ENCODE results near the gene MOCOS.

Gene MOCOS

GRCh38 chr18:36304723-36305122 lies 117.4 kb downstream of the MOCOS start:
- H3K4me1 ChIP-seq (ENCODE audit: control insufficient read depth in 1 of 2, insufficient read depth in 1 of 2, low read depth in 1 of 2, low read length in 1 of 2), result no peaks in the 10 kb centered on the region

GRCh38 chr18:36305375-36305774 lies 118.1 kb downstream of the MOCOS start:
- Histone ChIP-seq H3K4me1 (ENCODE audit: control insufficient read depth in 1 of 2, insufficient read depth in 1 of 2, low read depth in 1 of 2, low read length in 1 of 2) (no peaks in the 10 kb centered on the region), H3K27ac (no peak overlapping the region), H3K4me3 (ENCODE audit: low read depth in 1 of 2, low read length in 1 of 2) (no peak overlapping the region), H3K27me3 (peaks cover 89% of the 10 kb centered on the region), H3K36me3 (no peaks in the 10 kb centered on the region), H3K9me3 (no peaks in the 10 kb centered on the region)
- TF ChIP-seq CTCF (IDR thresholded peaks at IDR 0.05), result no peak

More at GRCh38 chr18:36304723-36305122, 117.4 kb downstream of the MOCOS start:
- Histone ChIP-seq H3K4me3 (ENCODE audit: low read depth in 1 of 2, low read length in 1 of 2) (no peak overlapping the region), H3K27ac (no peak overlapping the region), H3K36me3 (no peaks in the 10 kb centered on the region), H3K27me3 (peaks cover 90% of the 10 kb centered on the region), H3K9me3 (no peaks in the 10 kb centered on the region)
- TF ChIP-seq CTCF (IDR thresholded peaks at IDR 0.05), result no peak

- no peaks in the 10 kb centered on the region for H3K4me1 ChIP-seq (ENCODE audit: control insufficient read depth in 1 of 2, insufficient read depth in 1 of 2, low read depth in 1 of 2, low read length in 1 of 2)
- H3K27ac ChIP-seq, result no peak overlapping the region
- peaks cover 74% of the 10 kb centered on the region for H3K27me3 ChIP-seq
Measured at GRCh38 chr18:36307513-36307912, 120.2 kb downstream of the MOCOS start.

GRCh38 chr18:36308711-36309435 lies 121.6 kb downstream of the MOCOS start:
- Histone ChIP-seq H3K27ac (no peak overlapping the region), H3K9me3 (no peaks in the 10 kb centered on the region)
- no peak for TF ChIP-seq CTCF (IDR thresholded peaks at IDR 0.05)

More at GRCh38 chr18:36307513-36307912, 120.2 kb downstream of the MOCOS start:
- no peaks in the 10 kb centered on the region for H3K36me3 ChIP-seq
- no peak for TF ChIP-seq CTCF (IDR thresholded peaks at IDR 0.05)
- H3K4me3 ChIP-seq (ENCODE audit: low read depth in 1 of 2, low read length in 1 of 2), result no peak overlapping the region
- no peaks in the 10 kb centered on the region for H3K9me3 ChIP-seq

GRCh38 chr18:36309436-36310391 lies 122.4 kb downstream of the MOCOS start:
- H3K27ac ChIP-seq, result no peak overlapping the region
- no peak for TF ChIP-seq CTCF (IDR thresholded peaks at IDR 0.05)
- no peaks in the 10 kb centered on the region for H3K9me3 ChIP-seq
- H3K4me1 ChIP-seq (ENCODE audit: control insufficient read depth in 1 of 2, insufficient read depth in 1 of 2, low read depth in 1 of 2, low read length in 1 of 2), result no peaks in the 10 kb centered on the region
- no peaks in the 10 kb centered on the region for H3K36me3 ChIP-seq
- H3K27me3 ChIP-seq, result peaks cover 52% of the 10 kb centered on the region
- H3K4me3 ChIP-seq (ENCODE audit: low read depth in 1 of 2, low read length in 1 of 2), result no peak overlapping the region

More at GRCh38 chr18:36308711-36309435, 121.6 kb downstream of the MOCOS start:
- peaks cover 60% of the 10 kb centered on the region for H3K27me3 ChIP-seq
- no peaks in the 10 kb centered on the region for H3K36me3 ChIP-seq
- H3K4me3 ChIP-seq (ENCODE audit: low read depth in 1 of 2, low read length in 1 of 2), result no peak overlapping the region
- H3K4me1 ChIP-seq (ENCODE audit: control insufficient read depth in 1 of 2, insufficient read depth in 1 of 2, low read depth in 1 of 2, low read length in 1 of 2), result no peaks in the 10 kb centered on the region

Data from neutrophil (primary cell).